ENCODE results near the gene QRFP. TPM values are rescaled to one million over a fixed set of nuclear protein-coding genes. Genes with fewer than 3 reads are reported as not detected.

The QRFP gene
- total RNA-seq, 4 donors from 2014 or later, result not detected

DNA sequence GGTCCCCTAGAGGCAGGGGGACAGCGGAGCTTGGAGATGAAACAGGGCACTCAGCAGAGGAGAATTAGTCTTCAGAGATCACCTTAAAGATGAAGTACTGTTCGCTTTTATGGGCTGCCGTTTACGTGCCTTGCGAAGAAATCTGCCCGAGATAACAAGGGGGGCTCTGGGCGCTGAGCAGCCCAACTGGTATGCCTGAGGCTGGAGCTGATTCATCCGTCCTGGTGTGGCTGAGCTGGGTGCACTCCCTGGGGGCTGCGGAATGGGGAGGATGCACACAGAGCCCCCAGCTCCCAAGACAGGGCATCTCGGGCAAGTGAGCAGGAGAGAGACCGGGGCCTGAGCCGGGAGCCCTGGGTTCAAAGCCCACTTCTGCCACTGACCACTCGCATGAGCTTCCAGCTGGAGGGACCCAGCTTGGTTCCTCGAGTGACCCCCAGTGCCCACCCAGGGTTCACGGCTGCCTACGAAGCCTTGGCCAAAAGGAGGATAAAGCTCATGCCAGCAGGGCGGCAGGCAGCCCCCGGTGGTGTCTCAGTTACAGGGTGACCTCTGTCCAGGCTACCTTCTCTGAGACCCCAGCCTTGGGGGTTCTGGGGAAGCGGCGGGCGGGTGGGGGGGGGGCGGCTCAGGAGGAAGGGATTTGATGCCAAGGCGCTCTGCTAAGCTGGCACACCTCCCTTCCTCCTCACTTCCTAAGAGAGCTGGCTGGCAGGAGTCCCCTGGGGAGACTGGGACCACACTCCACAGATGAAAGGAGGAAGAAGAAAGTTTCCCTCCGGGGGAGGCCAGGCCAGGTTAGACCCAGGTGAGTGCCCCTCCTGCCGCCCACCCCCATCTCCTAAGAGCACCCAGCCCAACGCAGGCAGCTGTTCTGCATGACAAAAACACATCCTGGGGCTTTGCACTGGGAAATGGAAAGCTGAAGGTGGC, 36.8 kb upstream of the QRFP start:
- peak; percentile 64 for ATAC-seq
- peak overlapping the region in 1 of 2 donors; percentile 10 for H3K4me3 ChIP-seq
- no peaks in the 10 kb centered on the region for H3K36me3 ChIP-seq
- 0% methylated on average over 1 of the region's 26 CpGs; no CpG with 5 or more reads in 1 of the 2 donors for WGBS, 2 donors (ENCODE audit: low coverage in 1 of 2)
- H3K27me3 ChIP-seq, result peaks cover 61% of the 10 kb centered on the region
- peaks cover 0 to 69% (median 13%) of the 10 kb centered on the region in 3 donors for H3K4me1 ChIP-seq
- H3K9me3 ChIP-seq, result no peaks in the 10 kb centered on the region
- H3K27ac ChIP-seq, result peak overlapping the region; percentile 21 to 89 (median 82)
- TF ChIP-seq CTCF (IDR thresholded peaks at IDR 0.05) (no peak), POLR2AphosphoS5 (IDR thresholded peaks at IDR 0.05) (no peak), EP300 (IDR thresholded peaks at IDR 0.05) (no peak), POLR2A (IDR thresholded peaks at IDR 0.05) (no peak)

DNA sequence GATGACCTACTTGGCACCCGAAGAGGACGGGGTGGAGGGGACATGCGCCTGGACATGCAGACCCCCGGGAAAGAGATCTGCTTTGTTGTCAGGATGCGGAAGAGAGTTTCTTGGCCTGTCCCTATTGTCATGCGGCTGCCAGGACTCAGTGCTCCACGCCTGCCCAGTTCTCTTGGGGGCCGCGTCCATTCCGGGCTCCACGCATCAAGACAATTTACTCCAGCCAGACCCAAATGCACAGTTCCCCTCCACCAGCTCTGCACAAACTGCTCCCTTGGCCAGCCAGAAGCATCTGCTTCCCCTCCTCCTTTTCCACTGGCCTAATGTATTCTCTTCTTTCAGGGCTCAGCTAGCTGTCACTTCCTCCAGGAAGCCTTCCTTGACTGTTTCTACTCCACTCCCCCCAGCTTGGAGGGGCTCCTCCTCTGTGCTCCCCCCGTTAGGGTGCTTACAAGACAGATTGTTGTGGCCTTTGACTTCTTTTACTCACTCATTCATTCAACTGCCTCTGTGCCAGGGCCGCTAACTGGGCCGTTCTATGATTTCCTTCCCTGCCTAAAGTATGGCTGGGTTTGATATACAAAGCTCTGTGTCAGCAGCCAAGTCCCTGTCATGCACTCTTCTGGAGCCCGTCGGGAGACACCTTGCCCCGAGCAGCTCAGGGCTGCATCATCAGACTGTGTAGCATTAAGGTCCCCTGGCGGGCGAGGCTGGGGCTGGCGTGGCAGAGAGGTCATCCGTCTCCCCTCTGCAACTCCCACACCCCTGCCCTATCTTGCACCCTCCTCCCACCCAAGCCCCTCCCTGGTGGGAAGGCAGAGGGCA, 35.9 kb upstream of the QRFP start:
- peak; percentile 89 for ATAC-seq
- H3K4me1 ChIP-seq, result peaks cover 0 to 64% (median 6%) of the 10 kb centered on the region in 3 donors
- H3K36me3 ChIP-seq, result no peaks in the 10 kb centered on the region
- 27 to 32% methylated on average over 11 to 13 of the region's 21 CpGs for WGBS, 2 donors (ENCODE audit: low coverage in 1 of 2)
- H3K27me3 ChIP-seq, result peaks cover 52% of the 10 kb centered on the region
- H3K4me3 ChIP-seq, result no peak overlapping the region
- TF ChIP-seq POLR2AphosphoS5 (IDR thresholded peaks at IDR 0.05) (peak; percentile 52), CTCF (IDR thresholded peaks at IDR 0.05) (peak in 3 of 4 experiments; percentile 63 to 71 (median 71)), POLR2A (IDR thresholded peaks at IDR 0.05) (no peak)
- H3K9me3 ChIP-seq, result no peaks in the 10 kb centered on the region
- H3K27ac ChIP-seq, result peak overlapping the region; percentile 21 to 89 (median 82)

GRCh38 chr9:130931508-130932254, 35.1 kb upstream of the QRFP start:
- no peaks in the 10 kb centered on the region for H3K36me3 ChIP-seq
- peak overlapping the region in 2 of 4 donors; percentile 79 to 84 for H3K27ac ChIP-seq
- no peak overlapping the region for H3K4me3 ChIP-seq
- TF ChIP-seq POLR2AphosphoS5 (IDR thresholded peaks at IDR 0.05) (no peak), POLR2A (IDR thresholded peaks at IDR 0.05) (no peak), EP300 (IDR thresholded peaks at IDR 0.05) (no peak), CTCF (IDR thresholded peaks at IDR 0.05) (no peak)
- no peaks in the 10 kb centered on the region for H3K9me3 ChIP-seq
- H3K27me3 ChIP-seq, result peaks cover 44% of the 10 kb centered on the region
- peaks cover 0 to 57% (median 6%) of the 10 kb centered on the region in 3 donors for H3K4me1 ChIP-seq
- WGBS, 2 donors (ENCODE audit: low coverage in 1 of 2), result 48 to 66% methylated on average over 13 to 20 of the region's 20 CpGs
- ATAC-seq, result no peak

- no peaks in the 10 kb centered on the region for H3K36me3 ChIP-seq
- WGBS, 2 donors (ENCODE audit: low coverage in 1 of 2), result 40 to 100% methylated on average over 1 to 2 of the region's 15 CpGs
- no peak overlapping the region for H3K27ac ChIP-seq
- H3K27me3 ChIP-seq, result peaks cover 36% of the 10 kb centered on the region
- no peak overlapping the region for H3K4me3 ChIP-seq
- no peak for ATAC-seq
- no peaks in the 10 kb centered on the region for H3K9me3 ChIP-seq
- peaks cover 0 to 51% (median 6%) of the 10 kb centered on the region in 3 donors for H3K4me1 ChIP-seq
- TF ChIP-seq CTCF (IDR thresholded peaks at IDR 0.05) (no peak), EP300 (IDR thresholded peaks at IDR 0.05) (no peak)
Observed at GRCh38 chr9:130930804-130931349, 34.3 kb upstream of the QRFP start.

Data from gastroesophageal sphincter (tissue), 4 donors.